SU-DHL-6 (cell line): Measurements from ENCODE around the gene PIR.

ENCODE experiments used
- H2AFZ ChIP-seq: fragments of 200-600 bp; sonication (generic); 2 replicates; pipeline ENCODE4 v1.6.1; 2014; ENCODE audit warnings: low read depth, mild to moderate bottlenecking, moderate library complexity, mixed read lengths, antibody characterized with exemption, low read length; ENCODE audit not compliant: severe bottlenecking
- H3F3A ChIP-seq: fragments of 200-600 bp; shearing (Covaris generic); 2 replicates; pipeline ENCODE4 v1.6.0; 2016; ENCODE audit warnings: antibody characterized with exemption, mild to moderate bottlenecking; ENCODE audit not compliant: insufficient read depth
- H3K27ac ChIP-seq: fragments of 200-600 bp; sonication (generic); 2 replicates; pipeline ENCODE4 v1.5.1; 2016; ENCODE audit warnings: low read depth, mild to moderate bottlenecking, low read length, moderate library complexity, mixed read lengths
- H3K27me3 ChIP-seq: fragments of 200-600 bp; sonication (generic), shearing (Covaris generic); 2 replicates; pipeline ENCODE4 v1.6.0; 2014; ENCODE audit warnings: mild to moderate bottlenecking, low read length
- H3K36me3 ChIP-seq: fragments of 200-600 bp; sonication (generic); 2 replicates; pipeline ENCODE4 v1.6.1; 2014; ENCODE audit warnings: mild to moderate bottlenecking, low read length, mixed read lengths
- H3K4me2 ChIP-seq: fragments of 300-600, 200-600 bp; shearing (Covaris generic), sonication (generic); 2 replicates; pipeline ENCODE4 v1.6.0; 2014; ENCODE audit warnings: low read length, low read depth, mild to moderate bottlenecking; ENCODE audit not compliant: poor library complexity, severe bottlenecking
- H3K4me3 ChIP-seq: fragments of 200-600 bp; sonication (generic); 2 replicates; pipeline ENCODE4 v1.5.1; 2014; ENCODE audit warnings: antibody characterized with exemption, low read length, mild to moderate bottlenecking, mixed read lengths; ENCODE audit not compliant: insufficient read depth, poor library complexity, severe bottlenecking
- H3K79me2 ChIP-seq: fragments of 200-600 bp; sonication (generic); 2 replicates; pipeline ENCODE4 v1.6.1; 2014; ENCODE audit warnings: mild to moderate bottlenecking, low read length, moderate library complexity; ENCODE audit not compliant: insufficient read depth
- H3K9ac ChIP-seq: fragments of 200-600 bp; sonication (generic); 2 replicates; pipeline ENCODE4 v1.7.0; 2014; ENCODE audit warnings: mild to moderate bottlenecking, low read length
- H3K9me2 ChIP-seq: fragments of 200-600 bp; sonication (generic); replicated peaks from 2 replicates; pipeline ENCODE4 v1.6.1; 2014; ENCODE audit warnings: low read length; ENCODE audit not compliant: insufficient read depth
- H3K9me3 ChIP-seq: fragments of 200-600 bp; sonication (generic); 2 replicates; pipeline ENCODE4 v1.6.1; 2014; ENCODE audit warnings: low read length, mixed read lengths; ENCODE audit not compliant: insufficient read depth
- H4K20me1 ChIP-seq: fragments of 200-600 bp; sonication (generic); 2 replicates; pipeline ENCODE4 v1.6.1; 2014; ENCODE audit warnings: low read depth, mild to moderate bottlenecking, antibody characterized with exemption, low read length, moderate library complexity, mixed read lengths
- CTCF ChIP-seq: fragments of 200-600 bp; sonication (generic); IDR thresholded peaks from one replicate; pipeline ENCODE4 v1.5.1; 2017; ENCODE audit warnings: antibody characterized with exemption, mild to moderate bottlenecking, low read length, moderate library complexity; ENCODE audit not compliant: insufficient read depth, poor library complexity, severe bottlenecking
- EZH2phosphoT487 ChIP-seq: fragments of 200-600 bp; sonication (generic), shearing (Covaris generic); conservative IDR thresholded peaks from 2 replicates; pipeline ENCODE4 v1.6.1; 2018; ENCODE audit warnings: mild to moderate bottlenecking, antibody characterized with exemption, low read length, moderate library complexity, mixed read lengths

PIR gene

GRCh38 chrX:15525664-15526416 lies 32.7 kb upstream of the PIR start:
- H2AFZ ChIP-seq = no peak overlapping the region
- H3K9ac ChIP-seq = no peak overlapping the region
- H3K27me3 ChIP-seq = no peaks in the 10 kb centered on the region
- H3K36me3 ChIP-seq = no peaks in the 10 kb centered on the region
- H3K4me3 ChIP-seq = no peak overlapping the region
- H3K27ac ChIP-seq = no peak overlapping the region
- no peaks in the 10 kb centered on the region for H3F3A ChIP-seq
- H3K4me2 ChIP-seq = no peak overlapping the region
- TF ChIP-seq CTCF (no peak), EZH2phosphoT487 (no peak)
- H3K79me2 ChIP-seq = no peaks in the 10 kb centered on the region
- H4K20me1 ChIP-seq = no peaks in the 10 kb centered on the region
- H3K9me2 ChIP-seq = no peaks in the 10 kb centered on the region
- H3K9me3 ChIP-seq = no peaks in the 10 kb centered on the region

- TF ChIP-seq CTCF (no peak), EZH2phosphoT487 (no peak)
- H2AFZ ChIP-seq = no peak overlapping the region
Observed at GRCh38 chrX:15524417-15524816, 31.3 kb upstream of the PIR start.

DNA sequence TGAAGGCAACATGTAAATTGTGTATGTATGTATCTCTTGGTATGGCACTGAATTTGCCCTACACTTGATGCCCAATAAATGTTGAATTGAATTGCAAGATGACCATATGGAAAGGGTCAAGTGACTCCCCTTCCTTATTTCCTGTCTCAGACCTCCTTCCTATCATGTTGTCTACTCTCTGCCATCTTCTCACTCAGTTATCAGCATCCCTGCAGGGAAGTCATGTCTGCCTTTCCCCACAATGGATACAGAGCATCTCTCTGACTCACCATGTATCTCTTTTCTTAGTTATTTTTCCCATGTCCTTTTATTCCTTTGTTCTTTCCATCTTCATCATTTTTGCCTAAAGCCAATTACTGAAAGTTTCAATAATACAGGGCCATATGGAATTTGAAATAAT lies 30.0 kb upstream of the PIR start:
- TF ChIP-seq CTCF (no peak), EZH2phosphoT487 (no peak)
- no peaks in the 10 kb centered on the region for H3K36me3 ChIP-seq
- no peak overlapping the region for H2AFZ ChIP-seq
- H3K27me3 ChIP-seq = no peaks in the 10 kb centered on the region
- H4K20me1 ChIP-seq = no peaks in the 10 kb centered on the region
- H3K27ac ChIP-seq = no peak overlapping the region
- H3K79me2 ChIP-seq = no peaks in the 10 kb centered on the region
- H3K9me2 ChIP-seq = no peaks in the 10 kb centered on the region
- H3K4me3 ChIP-seq = no peak overlapping the region
- no peak overlapping the region for H3K4me2 ChIP-seq
- no peaks in the 10 kb centered on the region for H3K9me3 ChIP-seq
- H3F3A ChIP-seq = no peaks in the 10 kb centered on the region
- no peak overlapping the region for H3K9ac ChIP-seq

More at GRCh38 chrX:15524417-15524816, 31.3 kb upstream of the PIR start:
- Histone ChIP-seq H3K9me2 (no peaks in the 10 kb centered on the region), H3K36me3 (no peaks in the 10 kb centered on the region), H3K9me3 (no peaks in the 10 kb centered on the region), H3K4me3 (no peak overlapping the region), H4K20me1 (no peaks in the 10 kb centered on the region), H3K27me3 (no peaks in the 10 kb centered on the region), H3K4me2 (no peak overlapping the region), H3K27ac (no peak overlapping the region), H3K79me2 (no peaks in the 10 kb centered on the region), H3F3A (no peaks in the 10 kb centered on the region), H3K9ac (no peak overlapping the region)
